Measurements from ENCODE around the gene NADSYN1.

NADSYN1 gene

DNA sequence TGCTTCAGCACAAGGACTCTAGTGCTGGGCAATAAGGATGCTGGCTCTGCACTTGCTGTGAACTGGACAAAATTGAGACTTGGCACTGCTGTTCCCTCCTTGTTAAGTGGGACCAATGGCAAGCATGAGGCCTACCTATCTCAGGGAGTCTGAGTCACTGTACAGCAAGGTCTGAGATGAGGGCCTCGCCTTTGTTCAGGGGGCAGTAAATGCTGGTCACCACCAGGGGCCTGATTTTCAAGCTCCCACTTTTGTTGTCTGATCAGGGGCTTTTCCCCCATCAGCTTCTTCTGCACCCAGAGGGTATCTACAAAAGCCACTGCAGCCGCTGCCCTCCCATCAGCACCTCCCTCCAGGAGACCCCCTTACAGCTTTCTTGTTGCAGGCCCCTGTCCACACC is 27.6 kb upstream of the NADSYN1 start:
- TF ChIP-seq CTCF (IDR thresholded peaks at IDR 0.05; ENCODE audit: low read depth, low read length): peak; percentile 15; the same call in 1 of the 2 replicates
- no peak for DNase-seq
- Histone ChIP-seq H3K36me3 (no peaks in the 10 kb centered on the region), H3K4me1 (no peaks in the 10 kb centered on the region), H3K4me3 (ENCODE audit: low read depth, low read length) (no peak overlapping the region), H3K9me3 (no peaks in the 10 kb centered on the region), H3K27me3 (no peaks in the 10 kb centered on the region)

GRCh38 chr11:71425860-71426259 is 27.1 kb upstream of the NADSYN1 start:
- DNase-seq: no peak
- no peaks in the 10 kb centered on the region for H3K27me3 ChIP-seq
- H3K4me1 ChIP-seq: no peaks in the 10 kb centered on the region
- H3K36me3 ChIP-seq: no peaks in the 10 kb centered on the region
- no peaks in the 10 kb centered on the region for H3K9me3 ChIP-seq
- no peak for TF ChIP-seq CTCF (IDR thresholded peaks at IDR 0.05; ENCODE audit: low read depth, low read length)
- no peak overlapping the region for H3K4me3 ChIP-seq (ENCODE audit: low read depth, low read length)

DNA sequence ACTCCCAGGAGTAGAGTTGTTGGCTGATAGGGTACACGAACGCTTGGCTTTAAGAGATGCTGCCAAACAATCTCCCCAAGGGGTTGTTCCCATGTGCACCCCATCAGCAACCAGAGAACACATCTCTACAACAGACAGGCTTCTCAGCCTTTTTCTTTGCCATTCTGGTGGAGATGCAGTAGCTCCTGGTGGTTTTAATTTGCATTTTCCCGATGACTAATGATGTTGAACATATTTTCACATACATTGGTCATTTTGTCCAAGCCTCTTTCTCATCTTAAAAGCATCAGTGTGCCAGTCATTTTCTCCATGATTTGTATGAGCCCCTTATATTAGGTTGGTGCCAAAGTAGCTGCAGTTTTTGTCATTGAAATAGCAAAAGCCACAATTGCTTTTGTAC is 26.6 kb upstream of the NADSYN1 start:
- no peak for TF ChIP-seq CTCF (IDR thresholded peaks at IDR 0.05; ENCODE audit: low read depth, low read length)
- Histone ChIP-seq H3K4me1 (no peaks in the 10 kb centered on the region), H3K36me3 (no peaks in the 10 kb centered on the region), H3K27me3 (no peaks in the 10 kb centered on the region), H3K4me3 (ENCODE audit: low read depth, low read length) (no peak overlapping the region), H3K9me3 (no peaks in the 10 kb centered on the region)
- DNase-seq: no peak

- Histone ChIP-seq H3K9me3 (no peaks in the 10 kb centered on the region), H3K27me3 (no peaks in the 10 kb centered on the region), H3K4me1 (no peaks in the 10 kb centered on the region), H3K36me3 (no peaks in the 10 kb centered on the region), H3K4me3 (ENCODE audit: low read depth, low read length) (no peak overlapping the region)
- no peak for DNase-seq
- no peak for TF ChIP-seq CTCF (IDR thresholded peaks at IDR 0.05; ENCODE audit: low read depth, low read length)
Observed at GRCh38 chr11:71428861-71429435, 24.1 kb upstream of the NADSYN1 start.

DNA sequence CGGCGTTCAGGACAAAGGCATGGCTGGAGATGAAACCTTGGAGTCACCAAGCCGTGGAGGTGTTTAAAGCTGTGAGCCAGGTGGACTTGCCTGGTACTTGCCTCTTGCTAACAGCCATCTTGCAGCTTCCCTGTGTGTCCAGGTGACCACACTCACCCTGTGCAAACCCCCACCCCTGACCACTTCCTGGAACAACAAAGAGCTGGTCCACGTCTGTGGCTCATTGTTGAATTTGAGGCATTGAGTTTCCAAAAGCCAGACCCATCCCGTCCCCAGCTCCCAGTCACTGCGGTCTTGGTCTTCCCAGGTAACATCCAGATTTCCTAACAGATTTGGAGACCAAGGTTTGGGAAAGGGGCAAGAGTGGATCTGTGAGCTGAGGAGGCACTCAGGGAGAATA is 23.3 kb upstream of the NADSYN1 start:
- Histone ChIP-seq H3K9me3 (no peaks in the 10 kb centered on the region), H3K4me1 (no peaks in the 10 kb centered on the region), H3K36me3 (no peaks in the 10 kb centered on the region), H3K4me3 (ENCODE audit: low read depth, low read length) (no peak overlapping the region), H3K27me3 (no peaks in the 10 kb centered on the region)
- no peak for DNase-seq
- no peak for TF ChIP-seq CTCF (IDR thresholded peaks at IDR 0.05; ENCODE audit: low read depth, low read length)

DNA sequence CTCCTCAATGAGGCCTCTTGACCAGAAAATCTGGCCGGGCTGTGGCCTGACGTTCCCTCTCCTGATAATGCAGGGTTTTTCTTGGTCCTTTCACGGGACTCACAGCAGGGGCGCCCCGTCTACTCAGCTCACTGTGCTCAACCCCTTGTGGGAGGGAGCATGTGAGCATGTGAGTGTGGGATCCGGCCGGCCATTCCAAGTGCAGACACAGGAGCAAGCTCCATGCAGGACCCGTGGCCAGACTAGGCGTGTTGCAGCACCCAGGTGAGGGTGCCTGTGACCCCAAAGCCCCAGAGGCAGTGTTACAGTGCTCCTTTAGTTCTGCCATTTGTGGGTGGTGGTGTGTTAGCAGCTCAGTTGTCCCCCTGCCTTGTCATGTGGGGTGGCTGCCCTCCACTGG is 22.8 kb upstream of the NADSYN1 start:
- Histone ChIP-seq H3K27me3 (no peaks in the 10 kb centered on the region), H3K4me1 (no peaks in the 10 kb centered on the region), H3K36me3 (no peaks in the 10 kb centered on the region), H3K9me3 (no peaks in the 10 kb centered on the region), H3K4me3 (ENCODE audit: low read depth, low read length) (no peak overlapping the region)
- no peak for DNase-seq
- TF ChIP-seq CTCF (IDR thresholded peaks at IDR 0.05; ENCODE audit: low read depth, low read length): no peak

Measured in BE2C (cell line).